Neural progenitor cell (in vitro differentiated cells): Measurements from ENCODE around the gene CXCL1. TPM values are rescaled to one million over a fixed set of nuclear protein-coding genes. Genes with fewer than 3 reads are reported as not detected.

ENCODE experiments used
- DNase-seq: peaks from one replicate; pipeline ENCODE4 v3.0.0-alpha.2; 2016; ENCODE audit warnings: low spot score
- H2AFZ ChIP-seq: fragments of 200-600 bp; sonication (generic); replicated peaks from 2 replicates; pipeline ENCODE4 v1.6.1; 2016; ENCODE audit warnings: antibody characterized with exemption
- H3F3A ChIP-seq: fragments of 200-600 bp; sonication (generic); 2 replicates; pipeline ENCODE4 v1.6.1; 2016; ENCODE audit warnings: antibody characterized with exemption, low read depth
- H3K27ac ChIP-seq: fragments of 200-600 bp; sonication (generic); 2 replicates; pipeline ENCODE4 v1.5.1; 2016; ENCODE audit warnings: mild to moderate bottlenecking
- H3K27me3 ChIP-seq: fragments of 200-600 bp; sonication (generic); 2 replicates; pipeline ENCODE4 v1.6.1; 2016; ENCODE audit warnings: mild to moderate bottlenecking, moderate library complexity
- H3K36me3 ChIP-seq: fragments of 200-600 bp; sonication (generic); 2 replicates; pipeline ENCODE4 v1.5.1; 2016
- H3K4me1 ChIP-seq: fragments of 200-600 bp; sonication (generic); 2 replicates; pipeline ENCODE4 v1.6.1; 2016; ENCODE audit warnings: mixed run types
- H3K4me2 ChIP-seq: fragments of 200-600 bp; sonication (generic); 2 replicates; pipeline ENCODE4 v1.6.1; 2016
- H3K4me3 ChIP-seq: fragments of 200-600 bp; sonication (generic); 2 replicates; pipeline ENCODE4 v1.5.1; 2016
- H3K79me2 ChIP-seq: fragments of 200-600 bp; sonication (generic); 2 replicates; pipeline ENCODE4 v1.6.1; 2016; ENCODE audit warnings: low read depth
- H3K9ac ChIP-seq: fragments of 200-600 bp; sonication (generic); 2 replicates; pipeline ENCODE4 v1.6.1; 2016
- H3K9me3 ChIP-seq: fragments of 200-600 bp; sonication (generic); 2 replicates; pipeline ENCODE4 v1.5.1; 2016; ENCODE audit warnings: low read depth
- H4K20me1 ChIP-seq: fragments of 200-600 bp; sonication (generic); 2 replicates; pipeline ENCODE4 v1.6.1; 2016; ENCODE audit warnings: low read depth
- H3K27ac Mint-ChIP-seq: 3 replicates; pipeline ENCODE4 v1.8.0; 2021; ENCODE audit warnings: mixed read lengths
- H3K27me3 Mint-ChIP-seq: 2 replicates; pipeline ENCODE4 v1.8.0; 2022; ENCODE audit warnings: low read depth, mild to moderate bottlenecking, inconsistent platforms, moderate library complexity, mixed read lengths; ENCODE audit not compliant: insufficient read depth
- H3K36me3 Mint-ChIP-seq: 3 replicates; pipeline ENCODE4 v1.8.0; 2021; ENCODE audit warnings: mixed read lengths
- H3K4me1 Mint-ChIP-seq: 3 replicates; pipeline ENCODE4 v1.8.0; 2021; ENCODE audit warnings: mixed read lengths
- H3K4me3 Mint-ChIP-seq: 3 replicates; pipeline ENCODE4 v1.8.0; 2021; ENCODE audit warnings: mild to moderate bottlenecking, moderate library complexity, mixed read lengths
- H3K9me3 Mint-ChIP-seq: 3 replicates; pipeline ENCODE4 v1.8.0; 2020; ENCODE audit warnings: mixed read lengths
- EZH2 ChIP-seq: fragments of 200-600 bp; sonication (generic); IDR thresholded peaks from 2 replicates; pipeline ENCODE4 v1.6.1; 2017; ENCODE audit warnings: antibody characterized with exemption, mild to moderate bottlenecking, moderate library complexity
- EZH2phosphoT487 ChIP-seq: fragments of 200-600 bp; sonication (generic); IDR thresholded peaks from 2 replicates; pipeline ENCODE4 v1.6.1; 2017; ENCODE audit warnings: antibody characterized with exemption
- total RNA-seq: library from RNA; depleted of rRNA; stranded (reverse); fragments of >200 nt; gene quantifications from 2 replicates; pipeline ENCODE4 v1.2.3, GENCODE V29; 2015; ENCODE audit warnings: low replicate concordance
- TF ChIP-seq, protein P1 (sequence below): fragments of 200-600 bp; sonication (generic); IDR thresholded peaks from 2 replicates; pipeline ENCODE4 v1.5.1; 2017; ENCODE audit warnings: antibody characterized with exemption, mild to moderate bottlenecking

CXCL1 gene
- total RNA-seq, 1 donor from 2014 or later: not detected

DNA sequence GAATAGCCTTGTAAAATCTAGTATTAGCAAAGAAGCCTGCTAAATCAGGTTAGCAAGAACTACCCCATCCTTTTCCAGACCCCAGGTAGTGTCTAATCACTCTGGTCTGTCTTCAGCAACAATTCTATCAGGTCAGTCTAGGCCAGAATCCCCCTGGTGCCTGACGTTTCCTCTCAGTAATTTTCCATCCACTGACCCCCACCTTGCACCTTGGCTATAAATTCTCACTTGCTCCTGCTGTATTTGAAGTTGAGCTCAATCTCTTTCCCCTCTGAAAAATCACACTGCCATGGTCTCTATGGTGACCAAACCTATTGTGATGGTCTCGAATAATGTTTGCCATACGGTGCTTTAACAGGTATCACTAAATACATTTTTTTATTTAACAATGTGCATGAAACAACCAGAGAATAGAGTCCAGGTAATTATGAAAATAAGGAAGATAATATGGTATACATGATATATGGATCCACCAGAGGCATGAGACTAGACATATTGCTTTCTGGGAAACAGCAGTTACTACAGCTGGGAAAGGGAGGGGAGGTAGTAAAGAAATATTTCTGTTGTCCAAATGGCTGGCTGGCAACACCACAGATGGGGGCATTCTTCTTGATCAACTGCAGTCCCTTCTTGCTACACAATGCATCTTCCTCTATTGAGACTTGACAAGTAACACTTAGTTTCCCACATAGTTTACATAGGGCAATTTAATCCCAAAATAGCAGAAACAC lies 33.8 kb downstream of the CXCL1 start:
- no peaks in the 10 kb centered on the region for H4K20me1 ChIP-seq
- no peaks in the 10 kb centered on the region for H3F3A ChIP-seq
- no peaks in the 10 kb centered on the region for H3K36me3 Mint-ChIP-seq
- H3K4me3 Mint-ChIP-seq: no peak overlapping the region
- no peak overlapping the region for H3K9ac ChIP-seq
- H3K4me1 Mint-ChIP-seq: peaks cover 11% of the 10 kb centered on the region
- H3K27ac Mint-ChIP-seq: no peak overlapping the region
- H3K4me3 ChIP-seq: no peak overlapping the region
- H3K27me3 ChIP-seq: no peaks in the 10 kb centered on the region
- H3K4me2 ChIP-seq: no peak overlapping the region
- no peaks in the 10 kb centered on the region for H3K36me3 ChIP-seq
- no peaks in the 10 kb centered on the region for H3K79me2 ChIP-seq
- no peaks in the 10 kb centered on the region for H3K9me3 Mint-ChIP-seq
- H3K4me1 ChIP-seq: no peaks in the 10 kb centered on the region
- peaks cover 2% of the 10 kb centered on the region for H3K27me3 Mint-ChIP-seq
- TF ChIP-seq, protein P1, sequence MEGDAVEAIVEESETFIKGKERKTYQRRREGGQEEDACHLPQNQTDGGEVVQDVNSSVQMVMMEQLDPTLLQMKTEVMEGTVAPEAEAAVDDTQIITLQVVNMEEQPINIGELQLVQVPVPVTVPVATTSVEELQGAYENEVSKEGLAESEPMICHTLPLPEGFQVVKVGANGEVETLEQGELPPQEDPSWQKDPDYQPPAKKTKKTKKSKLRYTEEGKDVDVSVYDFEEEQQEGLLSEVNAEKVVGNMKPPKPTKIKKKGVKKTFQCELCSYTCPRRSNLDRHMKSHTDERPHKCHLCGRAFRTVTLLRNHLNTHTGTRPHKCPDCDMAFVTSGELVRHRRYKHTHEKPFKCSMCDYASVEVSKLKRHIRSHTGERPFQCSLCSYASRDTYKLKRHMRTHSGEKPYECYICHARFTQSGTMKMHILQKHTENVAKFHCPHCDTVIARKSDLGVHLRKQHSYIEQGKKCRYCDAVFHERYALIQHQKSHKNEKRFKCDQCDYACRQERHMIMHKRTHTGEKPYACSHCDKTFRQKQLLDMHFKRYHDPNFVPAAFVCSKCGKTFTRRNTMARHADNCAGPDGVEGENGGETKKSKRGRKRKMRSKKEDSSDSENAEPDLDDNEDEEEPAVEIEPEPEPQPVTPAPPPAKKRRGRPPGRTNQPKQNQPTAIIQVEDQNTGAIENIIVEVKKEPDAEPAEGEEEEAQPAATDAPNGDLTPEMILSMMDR: no peak
- TF ChIP-seq EZH2phosphoT487 (no peak), EZH2 (no peak)
- H3K27ac ChIP-seq: no peak overlapping the region
- H3K9me3 ChIP-seq: no peaks in the 10 kb centered on the region
- H2AFZ ChIP-seq: no peak overlapping the region
- DNase-seq: no peak

DNA sequence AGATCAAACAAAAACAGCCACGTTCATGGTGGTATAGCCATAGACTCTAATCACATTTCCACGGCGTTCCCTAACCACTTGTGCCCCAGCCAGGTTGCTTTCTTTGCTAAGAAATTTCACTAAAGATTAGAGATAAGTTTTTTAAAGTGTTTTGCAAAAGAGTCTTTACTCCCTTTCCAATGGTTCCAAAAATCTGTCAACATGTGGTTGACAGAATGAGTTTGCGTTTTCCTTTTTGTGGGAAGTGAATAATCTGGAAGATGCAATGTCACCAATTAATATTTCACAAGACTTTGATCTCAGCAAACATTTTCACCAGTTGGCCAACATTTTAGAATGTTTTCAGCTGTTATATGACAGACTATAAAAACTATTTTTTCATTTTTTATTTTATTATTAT lies 35.3 kb downstream of the CXCL1 start:
- Histone ChIP-seq H4K20me1 (no peaks in the 10 kb centered on the region), H3K79me2 (no peaks in the 10 kb centered on the region), H3K4me2 (no peak overlapping the region), H3K27ac (no peak overlapping the region), H3K27me3 (no peaks in the 10 kb centered on the region), H3K4me3 (no peak overlapping the region), H3K4me1 (no peaks in the 10 kb centered on the region), H3K36me3 (no peaks in the 10 kb centered on the region), H2AFZ (no peak overlapping the region), H3K9ac (no peak overlapping the region), H3F3A (no peaks in the 10 kb centered on the region), H3K9me3 (no peaks in the 10 kb centered on the region)
- H3K4me3 Mint-ChIP-seq: no peak overlapping the region
- no peaks in the 10 kb centered on the region for H3K9me3 Mint-ChIP-seq
- H3K36me3 Mint-ChIP-seq: no peaks in the 10 kb centered on the region
- H3K27me3 Mint-ChIP-seq: peaks cover 2% of the 10 kb centered on the region
- DNase-seq: no peak
- H3K27ac Mint-ChIP-seq: no peak overlapping the region
- TF ChIP-seq EZH2: no peak
- TF ChIP-seq, protein P1: no peak
- no peak for TF ChIP-seq EZH2phosphoT487
- H3K4me1 Mint-ChIP-seq: peaks cover 11% of the 10 kb centered on the region

DNA sequence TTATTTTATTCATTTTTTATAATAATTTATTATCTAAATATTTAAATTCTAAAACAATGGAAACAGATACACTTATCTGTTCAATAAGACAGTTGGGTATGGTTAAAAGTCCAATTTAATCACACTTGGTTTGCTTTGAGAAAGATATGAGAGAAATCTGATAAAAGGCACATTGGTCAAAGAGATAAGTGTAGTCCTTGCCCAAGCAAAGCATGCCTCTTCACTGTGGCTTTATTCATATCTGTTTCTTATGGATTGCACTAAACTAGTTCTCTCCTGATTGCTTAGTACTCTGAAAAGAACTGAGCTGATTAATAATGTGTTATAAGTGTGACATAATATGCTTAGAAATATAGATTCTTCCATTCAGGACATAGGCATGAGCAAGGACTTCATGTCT lies 39.8 kb downstream of the CXCL1 start:
- no peaks in the 10 kb centered on the region for H3K9me3 ChIP-seq
- no peak overlapping the region for H3K4me3 ChIP-seq
- H3K27ac Mint-ChIP-seq: no peak overlapping the region
- H3K27me3 Mint-ChIP-seq: no peaks in the 10 kb centered on the region
- no peak overlapping the region for H3K4me3 Mint-ChIP-seq
- DNase-seq: no peak
- H4K20me1 ChIP-seq: no peaks in the 10 kb centered on the region
- H3F3A ChIP-seq: no peaks in the 10 kb centered on the region
- no peaks in the 10 kb centered on the region for H3K9me3 Mint-ChIP-seq
- TF ChIP-seq EZH2phosphoT487 (no peak), EZH2 (no peak)
- TF ChIP-seq, protein P1: no peak
- H3K36me3 ChIP-seq: no peaks in the 10 kb centered on the region
- no peak overlapping the region for H3K27ac ChIP-seq
- H3K79me2 ChIP-seq: no peaks in the 10 kb centered on the region
- no peaks in the 10 kb centered on the region for H3K4me1 Mint-ChIP-seq
- no peaks in the 10 kb centered on the region for H3K27me3 ChIP-seq
- H3K4me2 ChIP-seq: no peak overlapping the region
- H2AFZ ChIP-seq: no peak overlapping the region
- no peak overlapping the region for H3K9ac ChIP-seq
- H3K36me3 Mint-ChIP-seq: no peaks in the 10 kb centered on the region
- H3K4me1 ChIP-seq: no peaks in the 10 kb centered on the region
